C4-2B (cell line): ENCODE data around the gene DAD1.

Experiments
- ZFX ChIP-seq: fragments of 450-650 bp; IDR thresholded peaks from 2 replicates; pipeline ENCODE4 v1.6.1; 2017
- TF ChIP-seq, protein P1 (sequence below): fragments of 450-650 bp; conservative IDR thresholded peaks from 2 replicates; pipeline ENCODE4 v1.5.1; 2017; ENCODE audit warnings: mild to moderate bottlenecking

DNA sequence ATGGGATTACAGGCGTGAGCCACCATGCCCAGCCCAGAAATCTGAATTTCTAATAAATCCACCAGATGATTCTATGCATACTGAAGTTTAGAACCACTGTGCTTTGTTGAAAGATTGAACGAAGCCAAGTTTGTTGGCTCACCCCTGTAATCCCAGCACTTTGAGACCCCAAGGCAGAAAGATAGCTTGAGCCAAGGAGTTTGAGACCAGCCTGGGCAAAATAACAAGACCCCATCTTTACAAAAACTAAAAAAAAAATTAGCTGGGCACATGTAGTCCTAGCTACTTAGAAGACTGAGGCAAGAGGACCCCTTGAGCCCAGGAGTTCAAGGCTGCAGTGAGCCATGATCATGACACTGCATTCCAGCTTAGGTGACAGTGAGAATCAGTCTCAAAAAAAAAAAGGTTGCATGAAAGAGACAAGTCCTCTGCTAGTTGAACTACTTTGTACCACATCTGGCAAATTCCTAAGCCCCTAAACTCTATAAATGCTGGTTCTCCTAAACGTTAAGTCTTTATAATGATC is 7.4 kb upstream of the DAD1 start:
- TF ChIP-seq, protein P1, sequence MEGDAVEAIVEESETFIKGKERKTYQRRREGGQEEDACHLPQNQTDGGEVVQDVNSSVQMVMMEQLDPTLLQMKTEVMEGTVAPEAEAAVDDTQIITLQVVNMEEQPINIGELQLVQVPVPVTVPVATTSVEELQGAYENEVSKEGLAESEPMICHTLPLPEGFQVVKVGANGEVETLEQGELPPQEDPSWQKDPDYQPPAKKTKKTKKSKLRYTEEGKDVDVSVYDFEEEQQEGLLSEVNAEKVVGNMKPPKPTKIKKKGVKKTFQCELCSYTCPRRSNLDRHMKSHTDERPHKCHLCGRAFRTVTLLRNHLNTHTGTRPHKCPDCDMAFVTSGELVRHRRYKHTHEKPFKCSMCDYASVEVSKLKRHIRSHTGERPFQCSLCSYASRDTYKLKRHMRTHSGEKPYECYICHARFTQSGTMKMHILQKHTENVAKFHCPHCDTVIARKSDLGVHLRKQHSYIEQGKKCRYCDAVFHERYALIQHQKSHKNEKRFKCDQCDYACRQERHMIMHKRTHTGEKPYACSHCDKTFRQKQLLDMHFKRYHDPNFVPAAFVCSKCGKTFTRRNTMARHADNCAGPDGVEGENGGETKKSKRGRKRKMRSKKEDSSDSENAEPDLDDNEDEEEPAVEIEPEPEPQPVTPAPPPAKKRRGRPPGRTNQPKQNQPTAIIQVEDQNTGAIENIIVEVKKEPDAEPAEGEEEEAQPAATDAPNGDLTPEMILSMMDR, result no peak
- no peak for TF ChIP-seq ZFX
